ENCODE measurements around the gene SNX13.

GRCh38 chr7:17772581-17773288 lies 167.6 kb downstream of the SNX13 start:
- TF ChIP-seq POLR2A (IDR thresholded peaks at IDR 0.05) (no peak), CTCF (IDR thresholded peaks at IDR 0.05) (no peak)

Measured in sigmoid colon (tissue), 3 donors.